Naive B cell (primary cell): ENCODE data around the gene PHACTR2. TPM values are rescaled to one million over a fixed set of nuclear protein-coding genes. Genes with fewer than 3 reads are reported as not detected.
A peak's percentile ranks its signal among the peaks of the same experiment; 100 is the strongest.

Source experiments
- ATAC-seq, 2 donors: fragments of 150-1000 bp; cut with Tn5 transposase; 2 replicates each; pipeline ENCODE4 v1.10.0; 2021; ENCODE audit warnings: low read depth in 2 of 2, mild to moderate bottlenecking in 2 of 2, moderate library complexity in 2 of 2
- DNase-seq: peaks from one replicate; pipeline ENCODE4 v3.0.0; 2022
- H3K27ac Mint-ChIP-seq, 6 donors: one replicate each; pipeline ENCODE4 v1.8.0; 2020 to 2022; ENCODE audit warnings: mild to moderate bottlenecking in 6 of 6, mixed read lengths in 6 of 6, moderate library complexity in 5 of 6, inconsistent platforms in 2 of 6
- H3K27me3 Mint-ChIP-seq, 3 donors: one replicate each; pipeline ENCODE4 v1.8.0; 2021 to 2022; ENCODE audit warnings: mixed read lengths in 3 of 3, mild to moderate bottlenecking in 1 of 3
- H3K36me3 Mint-ChIP-seq, 2 donors: one replicate each; pipeline ENCODE4 v1.8.0; 2020 to 2022; ENCODE audit warnings: mixed read lengths in 2 of 2, inconsistent platforms in 1 of 2, mild to moderate bottlenecking in 1 of 2
- H3K4me1 Mint-ChIP-seq, 3 donors: one replicate each; pipeline ENCODE4 v1.8.0; 2020 to 2022; ENCODE audit warnings: mixed read lengths in 3 of 3, inconsistent platforms in 1 of 3, mild to moderate bottlenecking in 1 of 3, moderate library complexity in 1 of 3
- H3K4me3 Mint-ChIP-seq, 8 donors: one replicate each; pipeline ENCODE4 v1.8.0; 2020 to 2022; ENCODE audit warnings: mild to moderate bottlenecking in 8 of 8, mixed read lengths in 8 of 8, moderate library complexity in 8 of 8, inconsistent platforms in 2 of 8
- H3K9me3 Mint-ChIP-seq, 7 donors: one replicate each; pipeline ENCODE4 v1.8.0; 2020 to 2022; ENCODE audit warnings: mixed read lengths in 7 of 7, mild to moderate bottlenecking in 5 of 7, inconsistent platforms in 2 of 7, moderate library complexity in 1 of 7
- polyA plus RNA-seq, 6 donors: library from polyadenylated mRNA; unstranded; fragments of 300-500 nt; fragmentation: Illumina TruSeq; gene quantifications; one replicate each; pipeline ENCODE4 v1.2.3, GENCODE V29; 2021; ENCODE audit warnings: low read depth in 6 of 6

Gene PHACTR2
- polyA plus RNA-seq, 6 donors from 2014 or later: 0.05 to 3.5 (median 1.5) TPM

GRCh38 chr6:143695969-143696663, 18.4 kb downstream of the PHACTR2 start:
- DNase-seq (no peak), ATAC-seq (no peak)
- H3K4me1 Mint-ChIP-seq: peaks cover 0 to 15% (median 6%) of the 10 kb centered on the region in 3 donors
- H3K27ac Mint-ChIP-seq: peak overlapping the region in 1 of 6 donors; percentile 3
- H3K36me3 Mint-ChIP-seq: no peaks in the 10 kb centered on the region
- peaks cover 0 to 3% (median 0%) of the 10 kb centered on the region in 7 donors for H3K9me3 Mint-ChIP-seq
- H3K4me3 Mint-ChIP-seq: no peak overlapping the region
- H3K27me3 Mint-ChIP-seq: no peaks in the 10 kb centered on the region

GRCh38 chr6:143696664-143697000, 18.9 kb downstream of the PHACTR2 start:
- DNase-seq (no peak), ATAC-seq (no peak)
- peaks cover 0 to 15% (median 6%) of the 10 kb centered on the region in 3 donors for H3K4me1 Mint-ChIP-seq
- H3K27me3 Mint-ChIP-seq: no peaks in the 10 kb centered on the region
- H3K4me3 Mint-ChIP-seq: no peak overlapping the region
- peaks cover 0 to 3% (median 0%) of the 10 kb centered on the region in 7 donors for H3K9me3 Mint-ChIP-seq
- H3K36me3 Mint-ChIP-seq: no peaks in the 10 kb centered on the region
- H3K27ac Mint-ChIP-seq: no peak overlapping the region

GRCh38 chr6:143697076-143697800, 19.5 kb downstream of the PHACTR2 start:
- DNase-seq: no peak
- H3K27me3 Mint-ChIP-seq: no peaks in the 10 kb centered on the region
- ATAC-seq: no peak
- H3K4me1 Mint-ChIP-seq: peaks cover 0 to 15% (median 6%) of the 10 kb centered on the region in 3 donors
- H3K9me3 Mint-ChIP-seq: peaks cover 0 to 3% (median 0%) of the 10 kb centered on the region in 7 donors
- H3K27ac Mint-ChIP-seq: no peak overlapping the region
- H3K4me3 Mint-ChIP-seq: no peak overlapping the region
- no peaks in the 10 kb centered on the region for H3K36me3 Mint-ChIP-seq

GRCh38 chr6:143698329-143698728, 20.6 kb downstream of the PHACTR2 start:
- Mint-ChIP-seq H3K36me3 (no peaks in the 10 kb centered on the region), H3K27ac (no peak overlapping the region), H3K4me3 (no peak overlapping the region), H3K9me3 (peaks cover 0 to 3% (median 0%) of the 10 kb centered on the region in 7 donors), H3K27me3 (no peaks in the 10 kb centered on the region), H3K4me1 (peaks cover 0 to 15% (median 6%) of the 10 kb centered on the region in 3 donors)
- DNase-seq (no peak), ATAC-seq (no peak)

- H3K4me3 Mint-ChIP-seq: no peak overlapping the region
- DNase-seq (no peak), ATAC-seq (no peak)
- no peaks in the 10 kb centered on the region for H3K27me3 Mint-ChIP-seq
- peaks cover 0 to under 1% (median 0%) of the 10 kb centered on the region in 7 donors for H3K9me3 Mint-ChIP-seq
- H3K36me3 Mint-ChIP-seq: no peaks in the 10 kb centered on the region
- H3K27ac Mint-ChIP-seq: peak overlapping the region in 1 of 6 donors; percentile 31
- H3K4me1 Mint-ChIP-seq: peaks cover 0 to 15% (median 6%) of the 10 kb centered on the region in 3 donors
These were observed 21.1 kb downstream of the PHACTR2 start for GRCh38 chr6:143698759-143699429.

- Mint-ChIP-seq H3K36me3 (no peaks in the 10 kb centered on the region), H3K27ac (no peak overlapping the region), H3K9me3 (no peaks in the 10 kb centered on the region), H3K4me3 (no peak overlapping the region), H3K27me3 (no peaks in the 10 kb centered on the region), H3K4me1 (peaks cover 0 to 15% (median 6%) of the 10 kb centered on the region in 3 donors)
- no peak for ATAC-seq
- DNase-seq: no peak
These were observed 21.7 kb downstream of the PHACTR2 start for GRCh38 chr6:143699430-143699825.

GRCh38 chr6:143700684-143701348, 23.1 kb downstream of the PHACTR2 start:
- Mint-ChIP-seq H3K27ac (no peak overlapping the region), H3K4me1 (peaks cover 0 to 11% (median 6%) of the 10 kb centered on the region in 3 donors), H3K4me3 (no peak overlapping the region), H3K9me3 (peaks cover 0 to 2% (median 0%) of the 10 kb centered on the region in 7 donors), H3K27me3 (no peaks in the 10 kb centered on the region), H3K36me3 (no peaks in the 10 kb centered on the region)
- DNase-seq (no peak), ATAC-seq (no peak)

- peaks cover 0 to 11% (median 6%) of the 10 kb centered on the region in 3 donors for H3K4me1 Mint-ChIP-seq
- ATAC-seq (no peak), DNase-seq (no peak)
- H3K27ac Mint-ChIP-seq: no peak overlapping the region
- no peak overlapping the region for H3K4me3 Mint-ChIP-seq
- peaks cover 0 to 2% (median 0%) of the 10 kb centered on the region in 7 donors for H3K9me3 Mint-ChIP-seq
- H3K36me3 Mint-ChIP-seq: no peaks in the 10 kb centered on the region
- H3K27me3 Mint-ChIP-seq: no peaks in the 10 kb centered on the region
These were observed 23.8 kb downstream of the PHACTR2 start for GRCh38 chr6:143701349-143702234.

GRCh38 chr6:143705569-143705968, 27.8 kb downstream of the PHACTR2 start:
- no peak overlapping the region for H3K27ac Mint-ChIP-seq
- no peak overlapping the region for H3K4me3 Mint-ChIP-seq

GRCh38 chr6:143707697-143708096, 29.9 kb downstream of the PHACTR2 start:
- Mint-ChIP-seq H3K9me3 (peaks cover 0 to 6% (median 1%) of the 10 kb centered on the region in 7 donors), H3K27me3 (no peaks in the 10 kb centered on the region), H3K27ac (no peak overlapping the region), H3K4me1 (peaks cover 3 to 10% (median 10%) of the 10 kb centered on the region in 3 donors), H3K36me3 (no peaks in the 10 kb centered on the region), H3K4me3 (no peak overlapping the region)
- ATAC-seq: no peak
- DNase-seq: no peak

More at GRCh38 chr6:143705569-143705968, 27.8 kb downstream of the PHACTR2 start:
- Mint-ChIP-seq H3K4me1 (peaks cover 3 to 13% (median 10%) of the 10 kb centered on the region in 3 donors), H3K36me3 (no peaks in the 10 kb centered on the region), H3K9me3 (peaks cover 0 to 6% (median 0%) of the 10 kb centered on the region in 7 donors), H3K27me3 (no peaks in the 10 kb centered on the region)
- no peak for DNase-seq
- ATAC-seq: no peak

- Mint-ChIP-seq H3K4me1 (peaks cover 3 to 10% (median 10%) of the 10 kb centered on the region in 3 donors), H3K27ac (no peak overlapping the region), H3K9me3 (peaks cover 0 to 6% (median 1%) of the 10 kb centered on the region in 7 donors), H3K4me3 (no peak overlapping the region), H3K36me3 (no peaks in the 10 kb centered on the region), H3K27me3 (no peaks in the 10 kb centered on the region)
- DNase-seq: no peak
- no peak for ATAC-seq
These were observed 31.1 kb downstream of the PHACTR2 start for GRCh38 chr6:143708889-143709288.

GRCh38 chr6:143711714-143712113, 33.9 kb downstream of the PHACTR2 start:
- ATAC-seq: no peak
- Mint-ChIP-seq H3K9me3 (peaks cover 0 to 6% (median 1%) of the 10 kb centered on the region in 7 donors), H3K36me3 (no peaks in the 10 kb centered on the region)

More at GRCh38 chr6:143711714-143712113, 33.9 kb downstream of the PHACTR2 start:
- no peak for DNase-seq
- no peak overlapping the region for H3K4me3 Mint-ChIP-seq
- H3K27me3 Mint-ChIP-seq: no peaks in the 10 kb centered on the region
- peaks cover 3 to 10% (median 10%) of the 10 kb centered on the region in 3 donors for H3K4me1 Mint-ChIP-seq
- no peak overlapping the region for H3K27ac Mint-ChIP-seq
